LNCaP clone FGC (cell line): ENCODE results near the gene TMA16.
"Not testable (repeated sequence)": the region's sequence is repeated elsewhere in the genome, so short reads cannot be mapped to it uniquely, and the experiment has no call there.

ENCODE experiments used
- DNase-seq: peaks from one replicate; pipeline ENCODE4 v3.0.0-alpha.2; 2011; ENCODE audit warnings: low read depth
- H3K4me3 ChIP-seq: 2 replicates; pipeline ENCODE4 v1.5.1; 2011; ENCODE audit warnings: mild to moderate bottlenecking, low read depth, low read length, control low read depth
- TF ChIP-seq, protein P1 (sequence below): IDR thresholded peaks from 2 replicates; pipeline ENCODE4 v1.5.1; 2012; ENCODE audit warnings: mild to moderate bottlenecking; ENCODE audit not compliant: control insufficient read depth, insufficient read depth; ENCODE audit errors: extremely low read depth

Gene TMA16

GRCh38 chr4:163494360-163495241 lies at the start of gene TMA16:
TSS of gene TMA16 (plus strand) at chr4:163494690. CDS start at chr4:163494802, 112 bp downstream.
- peak; percentile 94 for DNase-seq
- TF ChIP-seq, protein P1, sequence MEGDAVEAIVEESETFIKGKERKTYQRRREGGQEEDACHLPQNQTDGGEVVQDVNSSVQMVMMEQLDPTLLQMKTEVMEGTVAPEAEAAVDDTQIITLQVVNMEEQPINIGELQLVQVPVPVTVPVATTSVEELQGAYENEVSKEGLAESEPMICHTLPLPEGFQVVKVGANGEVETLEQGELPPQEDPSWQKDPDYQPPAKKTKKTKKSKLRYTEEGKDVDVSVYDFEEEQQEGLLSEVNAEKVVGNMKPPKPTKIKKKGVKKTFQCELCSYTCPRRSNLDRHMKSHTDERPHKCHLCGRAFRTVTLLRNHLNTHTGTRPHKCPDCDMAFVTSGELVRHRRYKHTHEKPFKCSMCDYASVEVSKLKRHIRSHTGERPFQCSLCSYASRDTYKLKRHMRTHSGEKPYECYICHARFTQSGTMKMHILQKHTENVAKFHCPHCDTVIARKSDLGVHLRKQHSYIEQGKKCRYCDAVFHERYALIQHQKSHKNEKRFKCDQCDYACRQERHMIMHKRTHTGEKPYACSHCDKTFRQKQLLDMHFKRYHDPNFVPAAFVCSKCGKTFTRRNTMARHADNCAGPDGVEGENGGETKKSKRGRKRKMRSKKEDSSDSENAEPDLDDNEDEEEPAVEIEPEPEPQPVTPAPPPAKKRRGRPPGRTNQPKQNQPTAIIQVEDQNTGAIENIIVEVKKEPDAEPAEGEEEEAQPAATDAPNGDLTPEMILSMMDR: no peak
- peak within 1 kb of the TSS; percentile 82 for H3K4me3 ChIP-seq

DNA sequence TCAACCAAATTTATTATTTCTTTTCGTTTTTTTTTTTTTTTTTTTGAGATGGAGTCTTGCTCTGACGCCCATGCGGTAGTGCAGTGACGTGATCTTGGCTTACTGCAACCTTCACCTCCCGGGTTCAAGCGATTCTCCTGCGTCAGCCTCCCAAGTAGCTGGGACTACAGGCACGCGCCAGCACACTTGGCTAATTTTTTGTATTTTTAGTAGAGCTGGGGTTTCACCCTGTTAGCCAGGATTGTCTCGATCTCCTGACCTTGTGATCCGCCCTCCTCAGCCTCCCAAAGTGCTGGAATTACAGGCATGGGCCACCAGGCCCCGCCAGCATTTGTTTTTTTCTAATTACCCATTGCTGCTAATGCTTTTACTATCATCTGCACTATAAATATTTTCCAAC lies 47.5 kb upstream of the TMA16 start:
- not testable (repeated sequence) for H3K4me3 ChIP-seq, DNase-seq

- DNase-seq: no peak
- no peak overlapping the region for H3K4me3 ChIP-seq
- TF ChIP-seq, protein P1: no peak
Measured at GRCh38 chr4:163447481-163447880, 47.0 kb upstream of the TMA16 start.

- TF ChIP-seq, protein P1: no peak
- H3K4me3 ChIP-seq: no peak overlapping the region
- DNase-seq: no peak
Measured at GRCh38 chr4:163448540-163449203, 45.8 kb upstream of the TMA16 start.

DNA sequence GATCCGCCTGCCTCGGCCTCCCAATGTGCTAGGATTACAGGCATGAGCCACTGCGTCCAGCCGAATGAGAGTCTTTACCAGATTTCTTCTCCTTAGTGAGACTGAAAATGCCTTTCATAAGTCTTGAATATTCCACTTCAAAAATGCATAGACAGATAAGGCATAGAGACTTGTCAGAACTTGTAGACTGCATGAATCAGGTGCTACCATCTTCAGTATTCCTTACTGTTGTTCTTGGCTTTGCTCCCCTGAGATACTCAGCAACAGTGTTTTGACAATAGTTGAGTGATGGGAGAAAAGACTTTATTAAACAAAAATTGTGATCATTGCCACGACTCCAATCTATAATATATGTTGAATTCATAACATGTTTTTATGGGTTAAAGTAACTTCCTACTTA lies 31.9 kb upstream of the TMA16 start:
- H3K4me3 ChIP-seq: no peak overlapping the region
- TF ChIP-seq, protein P1: no peak
- DNase-seq: no peak

DNA sequence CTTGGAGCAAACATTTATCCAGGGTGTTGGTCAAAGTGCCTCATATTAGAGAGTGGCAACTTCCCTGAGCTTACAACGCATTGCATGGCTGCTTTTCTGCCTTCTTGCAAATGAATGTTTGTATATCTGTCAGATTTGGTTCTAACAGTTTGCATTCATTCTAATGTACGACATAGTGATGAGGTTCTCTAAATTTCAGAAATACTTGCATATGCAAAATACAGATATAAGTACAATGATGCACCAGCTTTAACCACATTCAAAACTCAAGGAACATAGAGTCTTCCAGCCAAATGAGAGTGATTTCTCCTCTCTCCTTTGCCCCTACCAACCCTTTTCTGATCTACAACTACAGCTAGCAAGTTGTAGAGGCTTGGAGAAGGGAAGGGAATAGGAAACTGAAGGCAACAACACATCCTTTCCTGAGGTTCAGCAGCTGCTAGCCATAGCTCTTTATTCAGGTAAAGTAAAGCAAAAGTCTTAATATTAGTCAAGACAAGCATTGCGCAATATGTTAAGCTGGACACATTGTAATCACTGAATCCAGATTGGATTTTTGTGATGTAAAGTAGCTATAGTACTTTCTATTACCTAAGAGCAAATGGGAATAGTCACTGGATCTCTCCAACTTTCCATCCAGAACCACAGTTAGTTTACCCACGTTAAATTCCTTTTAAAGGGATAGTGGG lies 27.3 kb upstream of the TMA16 start:
- H3K4me3 ChIP-seq: no peak overlapping the region
- TF ChIP-seq, protein P1: no peak
- DNase-seq: no peak

DNA sequence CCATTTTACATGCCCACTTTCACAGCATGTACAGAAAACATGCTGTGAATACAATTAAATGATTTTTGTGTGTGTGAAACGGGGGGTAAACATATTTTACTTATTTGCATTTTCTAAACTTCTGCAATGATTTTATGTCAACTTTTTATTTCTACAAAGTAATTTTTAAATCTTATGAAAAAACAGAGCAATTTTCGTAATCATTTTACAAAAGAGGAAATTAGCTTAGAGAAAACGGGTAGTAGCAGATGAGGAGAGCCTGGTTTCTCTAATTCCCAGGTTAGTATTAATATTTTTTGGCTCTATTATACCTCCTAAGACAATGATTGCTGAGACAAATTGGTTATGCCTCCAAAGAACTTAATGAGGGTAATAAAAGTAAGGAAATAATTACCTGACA lies 24.1 kb upstream of the TMA16 start:
- TF ChIP-seq, protein P1: no peak
- no peak overlapping the region for H3K4me3 ChIP-seq
- no peak for DNase-seq
